NCI-H82 treated with DMSO at 0.1 percent for 48 hours (cell line): Measurements from ENCODE around the gene ITGB1BP1.

Experiments used
- DNase-seq: peaks from one replicate; lab custom pipeline; 2025; ENCODE audit not compliant: unreplicated experiment; lab: John Stamatoyannopoulos, UW

Gene ITGB1BP1

GRCh38 chr2:9423100-9423921, at the start of gene ITGB1BP1, which contains the start of gene CPSF3:
ITGB1BP1 (minus strand) TSS chr2:9423528; CDS start chr2:9418697, 4,831 bp downstream.
CPSF3 (plus strand) TSS chr2:9423654; CDS start chr2:9423774, 120 bp downstream.
- DNase-seq = peak; percentile 96

GRCh38 chr2:9472511-9472910, 49.2 kb upstream of the ITGB1BP1 start:
- no peak for DNase-seq

GRCh38 chr2:9471206-9471605, 47.9 kb upstream of the ITGB1BP1 start:
- no peak for DNase-seq

- no peak for DNase-seq
These were observed 44.4 kb upstream of the ITGB1BP1 start for GRCh38 chr2:9467687-9468086.

- DNase-seq = no peak
These were observed 42.9 kb upstream of the ITGB1BP1 start for GRCh38 chr2:9466147-9466683.

GRCh38 chr2:9465170-9465569, 41.8 kb upstream of the ITGB1BP1 start:
- no peak for DNase-seq

- no peak for DNase-seq
These were observed 40.3 kb upstream of the ITGB1BP1 start for GRCh38 chr2:9463698-9464034.

- DNase-seq = no peak
These were observed 39.8 kb upstream of the ITGB1BP1 start for GRCh38 chr2:9462886-9463697.

- no peak for DNase-seq
These were observed 39.0 kb upstream of the ITGB1BP1 start for GRCh38 chr2:9462313-9462712.

GRCh38 chr2:9461079-9461478, 37.8 kb upstream of the ITGB1BP1 start:
- no peak for DNase-seq

GRCh38 chr2:9460441-9461017, 37.2 kb upstream of the ITGB1BP1 start:
- no peak for DNase-seq

GRCh38 chr2:9451231-9451630, 27.9 kb upstream of the ITGB1BP1 start:
- no peak for DNase-seq

GRCh38 chr2:9445089-9445488, 21.8 kb upstream of the ITGB1BP1 start:
- no peak for DNase-seq

GRCh38 chr2:9443526-9443925, 20.2 kb upstream of the ITGB1BP1 start:
- no peak for DNase-seq

GRCh38 chr2:9441556-9441955, 18.2 kb upstream of the ITGB1BP1 start:
- DNase-seq = no peak

GRCh38 chr2:9440058-9440727, 16.9 kb upstream of the ITGB1BP1 start:
- no peak for DNase-seq

- no peak for DNase-seq
These were observed 16.2 kb upstream of the ITGB1BP1 start for GRCh38 chr2:9439536-9439935.

GRCh38 chr2:9434489-9434888, 11.2 kb upstream of the ITGB1BP1 start:
- no peak for DNase-seq

- DNase-seq = no peak
These were observed 7.3 kb upstream of the ITGB1BP1 start for GRCh38 chr2:9430316-9431293.
